LNCaP clone FGC (cell line): Measurements from ENCODE around the gene PTF1A.

ENCODE experiments used
- DNase-seq: peaks from one replicate; pipeline ENCODE4 v3.0.0-alpha.2; 2011; ENCODE audit warnings: low read depth
- H3K4me3 ChIP-seq: 2 replicates; pipeline ENCODE4 v1.5.1; 2011; ENCODE audit warnings: mild to moderate bottlenecking, low read depth, low read length, control low read depth
- CTCF ChIP-seq: IDR thresholded peaks from 2 replicates; pipeline ENCODE4 v1.5.1; 2012; ENCODE audit warnings: mild to moderate bottlenecking; ENCODE audit not compliant: control insufficient read depth, insufficient read depth; ENCODE audit errors: extremely low read depth

Gene PTF1A

GRCh38 chr10:23194471-23194965 lies 2.4 kb downstream of the PTF1A start:
- no peak for TF ChIP-seq CTCF
- no peak for DNase-seq
- no peak overlapping the region for H3K4me3 ChIP-seq

DNA sequence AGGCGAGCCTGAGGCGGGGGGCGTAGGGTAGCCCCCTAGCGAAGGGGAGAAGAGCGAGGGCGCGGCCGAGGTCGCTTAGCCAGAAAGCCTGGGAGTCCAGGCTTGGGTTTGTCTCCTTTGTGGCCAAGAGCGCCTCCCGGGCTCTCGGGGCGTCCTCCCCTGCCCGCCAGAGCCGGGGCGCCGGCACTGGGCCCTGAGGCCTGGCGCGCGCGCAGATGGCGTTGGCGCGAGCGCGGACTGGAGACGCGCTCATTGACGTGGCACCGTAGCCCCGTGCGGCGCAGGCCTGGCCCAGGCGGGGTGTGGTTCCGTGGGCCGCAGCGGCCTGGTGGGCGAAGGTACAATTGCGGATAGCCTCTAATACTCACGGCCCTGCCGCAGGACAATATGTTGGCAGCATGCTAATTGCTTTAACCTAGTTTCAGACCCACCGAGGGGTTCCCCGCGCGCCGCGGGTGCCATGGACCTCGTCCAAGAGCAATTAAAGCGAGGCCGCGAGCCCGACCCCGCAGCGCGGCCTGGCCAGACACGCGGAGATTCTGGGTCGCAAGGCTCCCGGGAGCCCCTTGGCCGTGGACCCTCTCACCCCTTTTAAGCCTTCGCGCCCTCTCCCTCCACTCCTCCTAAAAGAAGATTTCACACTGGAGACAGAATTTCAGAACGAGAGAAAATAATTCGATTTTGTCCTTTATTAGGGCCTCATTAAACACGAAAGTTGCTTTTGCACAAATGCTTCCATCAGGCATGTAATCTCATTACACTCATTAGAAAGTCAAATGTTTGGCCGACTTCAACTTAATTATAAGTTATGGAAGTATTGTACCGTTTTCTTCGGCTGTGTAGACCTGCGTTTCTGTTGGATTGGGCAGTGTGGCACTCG lies 3.1 kb downstream of the PTF1A start:
- no peak for TF ChIP-seq CTCF
- DNase-seq: no peak
- H3K4me3 ChIP-seq: no peak overlapping the region

DNA sequence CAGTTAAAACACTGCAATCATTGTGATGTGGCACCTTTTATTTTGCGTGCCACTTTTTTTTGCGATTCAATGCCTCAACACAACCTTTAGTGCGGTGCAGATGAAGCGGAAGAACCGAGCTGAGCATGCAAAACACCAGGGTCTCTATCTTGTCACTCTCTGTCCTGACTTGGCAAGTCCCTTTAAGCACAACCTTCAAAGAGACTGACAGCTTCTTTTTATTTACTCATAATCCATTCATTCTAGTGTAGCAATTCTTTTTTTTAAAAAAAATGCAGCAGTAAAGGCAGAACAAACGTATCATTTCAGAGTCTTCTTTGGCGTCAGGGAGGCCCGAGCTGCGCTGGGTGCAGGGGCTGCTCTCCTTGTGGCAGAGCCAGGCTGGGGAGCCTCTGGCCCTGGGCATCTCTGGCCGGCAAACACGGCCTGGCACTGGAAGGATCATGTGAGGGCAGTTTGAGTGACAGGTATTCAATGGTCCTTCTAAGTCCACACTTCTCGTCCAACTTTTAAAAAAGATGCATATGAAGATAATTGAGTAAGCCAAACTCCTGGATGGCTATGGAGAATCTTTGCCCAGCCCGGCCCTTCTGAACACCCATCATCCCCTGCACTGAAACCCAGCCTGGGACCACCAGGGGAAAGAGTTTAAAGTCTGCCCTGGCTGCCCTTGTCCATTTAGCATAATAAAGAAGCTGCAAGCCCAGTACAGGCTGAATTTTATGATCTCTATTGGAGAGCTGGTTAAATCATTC lies 3.9 kb downstream of the PTF1A start:
- no peak overlapping the region for H3K4me3 ChIP-seq
- DNase-seq: no peak
- TF ChIP-seq CTCF: no peak

DNA sequence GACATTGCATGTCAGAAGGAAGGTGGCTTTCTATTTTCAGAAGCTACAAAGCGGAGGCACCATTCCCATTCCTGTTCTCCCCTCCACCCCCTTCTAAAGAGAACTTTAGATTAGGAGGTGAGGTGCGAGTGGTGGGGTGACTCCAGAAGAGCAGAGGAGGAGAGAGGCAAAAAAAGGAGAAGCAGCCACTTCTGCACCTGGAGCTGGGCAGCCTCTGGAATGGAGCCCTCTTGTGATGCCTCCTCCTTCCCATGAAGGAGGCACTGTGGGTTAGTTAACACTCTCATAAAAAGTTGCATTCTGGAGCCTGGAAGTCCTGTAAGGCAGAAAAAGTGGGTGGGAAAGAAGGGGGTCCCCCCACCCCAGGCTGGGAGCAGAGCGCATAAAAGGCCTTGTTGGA lies 4.8 kb downstream of the PTF1A start:
- no peak for TF ChIP-seq CTCF
- DNase-seq: no peak
- H3K4me3 ChIP-seq: no peak overlapping the region

GRCh38 chr10:23197416-23197861 lies 5.3 kb downstream of the PTF1A start:
- TF ChIP-seq CTCF: no peak
- no peak overlapping the region for H3K4me3 ChIP-seq
- no peak for DNase-seq

GRCh38 chr10:23198610-23198939 lies 6.5 kb downstream of the PTF1A start:
- TF ChIP-seq CTCF: no peak
- no peak overlapping the region for H3K4me3 ChIP-seq
- no peak for DNase-seq
